Chondrocyte (in vitro differentiated cells): ENCODE measurements around the gene CHPF2. TPM values are rescaled to one million over a fixed set of nuclear protein-coding genes. Genes with fewer than 3 reads are reported as not detected.

Experiments
- DNase-seq: peaks from one replicate; pipeline ENCODE4 v3.0.0; 2021; ENCODE audit warnings: mixed read lengths, low spot score
- H3K27ac Mint-ChIP-seq: one replicate; pipeline ENCODE4 v1.8.0; 2021; ENCODE audit warnings: mild to moderate bottlenecking, moderate library complexity, mixed read lengths; ENCODE audit not compliant: unreplicated experiment
- H3K27me3 Mint-ChIP-seq: 2 replicates; pipeline ENCODE4 v1.8.0; 2021; ENCODE audit warnings: low read depth, mixed read lengths
- H3K36me3 Mint-ChIP-seq: 2 replicates; pipeline ENCODE4 v1.8.0; 2021; ENCODE audit warnings: low read depth, mixed read lengths
- H3K4me1 Mint-ChIP-seq: 2 replicates; pipeline ENCODE4 v1.8.0; 2021; ENCODE audit warnings: low read depth, mild to moderate bottlenecking, mixed read lengths
- H3K4me3 Mint-ChIP-seq: one replicate; pipeline ENCODE4 v1.8.0; 2021; ENCODE audit warnings: mild to moderate bottlenecking, moderate library complexity, mixed read lengths; ENCODE audit not compliant: unreplicated experiment
- H3K9me3 Mint-ChIP-seq: 2 replicates; pipeline ENCODE4 v1.8.0; 2021; ENCODE audit warnings: low read depth, mixed read lengths
- total RNA-seq: library from RNA; stranded (reverse); gene quantifications from 3 replicates; pipeline ENCODE4 v1.2.1, GENCODE V29; 2021
- TF ChIP-seq, protein P1 (sequence below): fragments of 200-600 bp; sonication (generic); IDR thresholded peaks from 2 replicates; pipeline ENCODE4 v1.5.0; 2021; ENCODE audit warnings: antibody characterized with exemption, mild to moderate bottlenecking, moderate library complexity

Gene CHPF2
- total RNA-seq, 1 donor from 2014 or later, result 98.3 TPM

DNA sequence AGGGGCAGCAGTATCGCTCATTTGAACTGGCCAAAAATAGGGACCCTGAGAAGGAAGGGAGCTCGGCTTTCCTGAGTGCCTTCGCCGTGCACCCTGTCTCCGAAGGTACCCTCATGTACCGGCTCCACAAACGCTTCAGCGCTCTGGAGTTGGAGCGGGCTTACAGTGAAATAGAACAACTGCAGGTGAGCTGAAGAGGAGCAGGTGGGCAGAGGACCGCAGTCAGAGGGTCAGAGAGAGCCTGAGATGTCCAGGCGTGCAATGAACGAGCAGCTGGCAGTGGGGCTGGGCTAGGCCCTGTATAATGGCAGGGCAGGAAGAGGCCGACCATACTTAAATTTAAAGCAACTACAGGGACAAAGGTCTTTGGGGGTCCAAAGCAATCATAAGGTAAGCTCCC lies 4.1 kb downstream of the CHPF2 start:
- no peak for DNase-seq
- Mint-ChIP-seq H3K4me1 (peaks cover 41% of the 10 kb centered on the region), H3K27ac (no peak overlapping the region), H3K27me3 (no peaks in the 10 kb centered on the region), H3K9me3 (no peaks in the 10 kb centered on the region), H3K4me3 (no peak overlapping the region), H3K36me3 (peaks cover 24% of the 10 kb centered on the region)
- TF ChIP-seq, protein P1, sequence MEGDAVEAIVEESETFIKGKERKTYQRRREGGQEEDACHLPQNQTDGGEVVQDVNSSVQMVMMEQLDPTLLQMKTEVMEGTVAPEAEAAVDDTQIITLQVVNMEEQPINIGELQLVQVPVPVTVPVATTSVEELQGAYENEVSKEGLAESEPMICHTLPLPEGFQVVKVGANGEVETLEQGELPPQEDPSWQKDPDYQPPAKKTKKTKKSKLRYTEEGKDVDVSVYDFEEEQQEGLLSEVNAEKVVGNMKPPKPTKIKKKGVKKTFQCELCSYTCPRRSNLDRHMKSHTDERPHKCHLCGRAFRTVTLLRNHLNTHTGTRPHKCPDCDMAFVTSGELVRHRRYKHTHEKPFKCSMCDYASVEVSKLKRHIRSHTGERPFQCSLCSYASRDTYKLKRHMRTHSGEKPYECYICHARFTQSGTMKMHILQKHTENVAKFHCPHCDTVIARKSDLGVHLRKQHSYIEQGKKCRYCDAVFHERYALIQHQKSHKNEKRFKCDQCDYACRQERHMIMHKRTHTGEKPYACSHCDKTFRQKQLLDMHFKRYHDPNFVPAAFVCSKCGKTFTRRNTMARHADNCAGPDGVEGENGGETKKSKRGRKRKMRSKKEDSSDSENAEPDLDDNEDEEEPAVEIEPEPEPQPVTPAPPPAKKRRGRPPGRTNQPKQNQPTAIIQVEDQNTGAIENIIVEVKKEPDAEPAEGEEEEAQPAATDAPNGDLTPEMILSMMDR, result no peak

DNA sequence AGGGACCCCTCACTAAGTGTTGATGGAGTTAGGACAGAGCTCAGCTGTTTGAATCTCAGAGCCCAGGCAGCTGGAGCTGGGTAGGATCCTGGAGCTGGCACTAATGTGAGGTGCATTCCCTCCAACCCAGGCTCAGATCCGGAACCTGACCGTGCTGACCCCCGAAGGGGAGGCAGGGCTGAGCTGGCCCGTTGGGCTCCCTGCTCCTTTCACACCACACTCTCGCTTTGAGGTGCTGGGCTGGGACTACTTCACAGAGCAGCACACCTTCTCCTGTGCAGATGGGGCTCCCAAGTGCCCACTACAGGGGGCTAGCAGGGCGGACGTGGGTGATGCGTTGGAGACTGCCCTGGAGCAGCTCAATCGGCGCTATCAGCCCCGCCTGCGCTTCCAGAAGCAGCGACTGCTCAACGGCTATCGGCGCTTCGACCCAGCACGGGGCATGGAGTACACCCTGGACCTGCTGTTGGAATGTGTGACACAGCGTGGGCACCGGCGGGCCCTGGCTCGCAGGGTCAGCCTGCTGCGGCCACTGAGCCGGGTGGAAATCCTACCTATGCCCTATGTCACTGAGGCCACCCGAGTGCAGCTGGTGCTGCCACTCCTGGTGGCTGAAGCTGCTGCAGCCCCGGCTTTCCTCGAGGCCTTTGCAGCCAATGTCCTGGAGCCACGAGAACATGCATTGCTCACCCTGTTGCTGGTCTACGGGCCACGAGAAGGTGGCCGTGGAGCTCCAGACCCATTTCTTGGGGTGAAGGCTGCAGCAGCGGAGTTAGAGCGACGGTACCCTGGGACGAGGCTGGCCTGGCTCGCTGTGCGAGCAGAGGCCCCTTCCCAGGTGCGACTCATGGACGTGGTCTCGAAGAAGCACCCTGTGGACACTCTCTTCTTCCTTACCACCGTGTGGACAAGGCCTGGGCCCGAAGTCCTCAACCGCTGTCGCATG lies 5.2 kb downstream of the CHPF2 start:
- Mint-ChIP-seq H3K27me3 (no peaks in the 10 kb centered on the region), H3K4me3 (no peak overlapping the region), H3K4me1 (peaks cover 33% of the 10 kb centered on the region), H3K27ac (no peak overlapping the region), H3K36me3 (peaks cover 28% of the 10 kb centered on the region), H3K9me3 (no peaks in the 10 kb centered on the region)
- TF ChIP-seq, protein P1, result peak; percentile 8
- no peak for DNase-seq

DNA sequence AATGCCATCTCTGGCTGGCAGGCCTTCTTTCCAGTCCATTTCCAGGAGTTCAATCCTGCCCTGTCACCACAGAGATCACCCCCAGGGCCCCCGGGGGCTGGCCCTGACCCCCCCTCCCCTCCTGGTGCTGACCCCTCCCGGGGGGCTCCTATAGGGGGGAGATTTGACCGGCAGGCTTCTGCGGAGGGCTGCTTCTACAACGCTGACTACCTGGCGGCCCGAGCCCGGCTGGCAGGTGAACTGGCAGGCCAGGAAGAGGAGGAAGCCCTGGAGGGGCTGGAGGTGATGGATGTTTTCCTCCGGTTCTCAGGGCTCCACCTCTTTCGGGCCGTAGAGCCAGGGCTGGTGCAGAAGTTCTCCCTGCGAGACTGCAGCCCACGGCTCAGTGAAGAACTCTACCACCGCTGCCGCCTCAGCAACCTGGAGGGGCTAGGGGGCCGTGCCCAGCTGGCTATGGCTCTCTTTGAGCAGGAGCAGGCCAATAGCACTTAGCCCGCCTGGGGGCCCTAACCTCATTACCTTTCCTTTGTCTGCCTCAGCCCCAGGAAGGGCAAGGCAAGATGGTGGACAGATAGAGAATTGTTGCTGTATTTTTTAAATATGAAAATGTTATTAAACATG lies 6.0 kb downstream of the CHPF2 start:
- H3K4me1 Mint-ChIP-seq, result peaks cover 32% of the 10 kb centered on the region
- H3K36me3 Mint-ChIP-seq, result peaks cover 28% of the 10 kb centered on the region
- H3K9me3 Mint-ChIP-seq, result no peaks in the 10 kb centered on the region
- no peaks in the 10 kb centered on the region for H3K27me3 Mint-ChIP-seq
- H3K27ac Mint-ChIP-seq, result no peak overlapping the region
- no peak for DNase-seq
- TF ChIP-seq, protein P1, result no peak
- no peak overlapping the region for H3K4me3 Mint-ChIP-seq

DNA sequence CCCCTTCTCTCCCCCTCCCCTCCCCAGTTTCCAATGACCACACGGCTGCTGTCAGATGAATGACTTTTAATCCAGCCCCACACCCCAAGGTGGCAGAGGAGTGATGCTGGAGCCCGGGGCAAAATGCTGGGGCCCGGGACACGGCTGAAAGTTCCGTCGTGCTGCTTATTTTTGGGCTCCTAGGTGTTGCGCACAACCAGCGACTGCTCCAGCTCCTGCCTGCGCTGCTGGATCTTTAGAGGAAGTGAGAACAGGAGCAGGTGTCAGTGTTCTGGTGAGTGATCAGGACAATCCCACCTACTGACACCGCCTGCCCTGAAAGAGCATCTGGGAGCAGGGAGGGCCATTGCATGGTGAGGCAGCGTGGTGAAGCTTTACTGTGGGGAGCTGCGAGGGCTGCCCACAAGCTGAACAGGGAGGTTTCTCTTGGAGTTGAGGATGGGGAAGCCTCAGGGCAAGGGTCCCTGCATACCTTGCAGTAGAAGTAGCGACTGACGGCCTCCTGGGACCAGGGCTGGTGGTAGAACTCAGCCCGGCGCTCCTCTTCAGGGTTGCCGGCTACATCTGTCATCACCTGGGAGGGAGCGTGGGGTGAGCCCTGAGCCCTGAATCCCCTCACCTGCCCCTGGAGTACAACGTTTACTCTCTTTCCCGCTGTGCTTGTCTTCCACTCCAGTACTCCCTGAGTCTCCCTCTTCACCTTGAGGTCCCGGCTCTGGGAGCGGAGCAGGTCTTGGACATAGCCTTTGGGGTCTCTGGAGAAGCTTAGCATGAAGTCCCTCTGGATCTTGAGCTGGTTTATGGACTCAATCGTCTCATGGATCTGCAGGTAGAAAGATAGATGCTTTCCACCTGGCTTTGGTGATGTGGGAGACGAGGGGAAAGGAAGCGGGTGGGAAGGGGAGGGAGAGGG lies 6.9 kb downstream of the CHPF2 start:
- Mint-ChIP-seq H3K4me1 (peaks cover 30% of the 10 kb centered on the region), H3K27me3 (no peaks in the 10 kb centered on the region), H3K27ac (peak overlapping the region; percentile 36), H3K9me3 (no peaks in the 10 kb centered on the region), H3K36me3 (peaks cover 28% of the 10 kb centered on the region), H3K4me3 (no peak overlapping the region)
- no peak for DNase-seq
- TF ChIP-seq, protein P1, result no peak
